Measurements from ENCODE around the gene ZNF334.
A peak's percentile ranks its signal among the peaks of the same experiment; 100 is the strongest.

Gene ZNF334

GRCh38 chr20:46458866-46459750, 54.3 kb downstream of the ZNF334 start:
- peaks cover 40% of the 10 kb centered on the region for H3K27me3 Mint-ChIP-seq (ENCODE audit: low read depth, poor library complexity)
- no peak overlapping the region for H3K27ac Mint-ChIP-seq
- peaks cover 16% of the 10 kb centered on the region for H3K4me1 Mint-ChIP-seq
- H3K9me3 Mint-ChIP-seq: peaks cover 58% of the 10 kb centered on the region
- peak overlapping the region; percentile 83 for H3K4me3 Mint-ChIP-seq
- DNase-seq: peak; percentile 80
- H3K36me3 Mint-ChIP-seq (ENCODE audit: low read depth): peaks cover 36% of the 10 kb centered on the region
- TF ChIP-seq CTCF (IDR thresholded peaks at IDR 0.05): no peak

- Mint-ChIP-seq H3K4me3 (no peak overlapping the region), H3K36me3 (ENCODE audit: low read depth) (peaks cover 36% of the 10 kb centered on the region), H3K27me3 (ENCODE audit: low read depth, poor library complexity) (peaks cover 34% of the 10 kb centered on the region), H3K9me3 (peaks cover 67% of the 10 kb centered on the region), H3K27ac (no peak overlapping the region), H3K4me1 (peaks cover 12% of the 10 kb centered on the region)
- DNase-seq: no peak
- no peak for TF ChIP-seq CTCF (IDR thresholded peaks at IDR 0.05)
These were observed 56.9 kb downstream of the ZNF334 start for GRCh38 chr20:46456255-46457028.

GRCh38 chr20:46455729-46456128, 57.6 kb downstream of the ZNF334 start:
- Mint-ChIP-seq H3K9me3 (peaks cover 74% of the 10 kb centered on the region), H3K4me1 (peaks cover 12% of the 10 kb centered on the region), H3K27me3 (ENCODE audit: low read depth, poor library complexity) (peaks cover 32% of the 10 kb centered on the region), H3K4me3 (no peak overlapping the region), H3K27ac (no peak overlapping the region), H3K36me3 (ENCODE audit: low read depth) (peaks cover 36% of the 10 kb centered on the region)
- no peak for DNase-seq
- TF ChIP-seq CTCF (IDR thresholded peaks at IDR 0.05): no peak

All from nephron progenitor cell (in vitro differentiated cells).